ENCODE results near the gene PPARA.
"Not testable (repeated sequence)": the region's sequence is repeated elsewhere in the genome, so short reads cannot be mapped to it uniquely, and the experiment has no call there.

PPARA gene

DNA sequence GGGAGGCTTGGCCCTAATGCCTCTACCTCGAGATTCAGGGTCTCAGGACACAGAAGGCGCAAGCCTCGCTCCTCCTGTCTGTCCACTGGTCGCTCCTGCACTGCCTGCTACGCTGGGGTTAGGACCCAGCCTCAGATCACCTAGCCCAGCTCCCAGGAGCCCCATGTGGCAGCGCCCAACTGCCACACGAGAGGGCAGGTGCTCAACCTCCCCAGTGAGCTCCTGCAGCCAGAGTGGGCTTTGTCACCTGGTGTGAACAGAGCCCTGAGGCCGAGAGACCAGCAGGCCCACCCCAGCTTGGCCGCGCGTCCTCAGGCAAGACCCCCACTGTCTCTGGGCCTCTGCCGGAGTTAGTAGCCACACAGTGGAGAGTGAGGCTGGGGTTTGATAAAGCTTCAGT is 21.7 kb upstream of the PPARA start:
- DNase-seq: no peak

DNA sequence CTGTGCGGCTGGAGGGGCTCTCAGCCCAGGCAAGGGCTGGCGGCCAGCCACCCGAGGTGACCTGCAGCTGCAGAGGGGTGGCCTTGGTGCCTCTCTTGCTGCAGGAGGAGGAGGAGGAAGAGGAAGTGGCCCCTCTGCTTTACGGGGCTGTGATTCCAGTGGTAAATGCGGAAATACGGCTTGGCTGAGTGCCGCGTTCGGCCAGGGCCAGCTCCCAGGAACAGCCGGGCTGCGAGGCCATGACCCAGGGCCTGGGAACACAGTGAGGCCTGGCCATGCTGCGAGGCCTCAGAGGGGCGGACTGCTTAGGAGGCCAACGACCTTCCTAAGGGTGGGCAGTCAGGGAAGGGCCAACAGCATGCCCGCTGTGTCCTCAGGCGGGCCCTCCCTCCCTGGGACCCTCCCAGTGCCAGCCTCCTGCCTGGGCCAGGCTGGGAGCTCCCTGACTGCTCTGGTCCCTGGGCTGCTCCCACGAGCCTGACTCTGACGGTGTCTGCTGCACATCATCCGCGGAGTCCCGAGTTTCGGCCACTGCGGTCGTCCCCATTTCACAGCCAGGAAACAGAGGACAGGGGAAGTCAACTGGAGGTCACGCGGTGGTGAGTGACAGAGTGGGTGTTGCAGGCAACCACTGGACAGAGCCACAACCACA is 20.8 kb upstream of the PPARA start:
- no peak for DNase-seq

DNA sequence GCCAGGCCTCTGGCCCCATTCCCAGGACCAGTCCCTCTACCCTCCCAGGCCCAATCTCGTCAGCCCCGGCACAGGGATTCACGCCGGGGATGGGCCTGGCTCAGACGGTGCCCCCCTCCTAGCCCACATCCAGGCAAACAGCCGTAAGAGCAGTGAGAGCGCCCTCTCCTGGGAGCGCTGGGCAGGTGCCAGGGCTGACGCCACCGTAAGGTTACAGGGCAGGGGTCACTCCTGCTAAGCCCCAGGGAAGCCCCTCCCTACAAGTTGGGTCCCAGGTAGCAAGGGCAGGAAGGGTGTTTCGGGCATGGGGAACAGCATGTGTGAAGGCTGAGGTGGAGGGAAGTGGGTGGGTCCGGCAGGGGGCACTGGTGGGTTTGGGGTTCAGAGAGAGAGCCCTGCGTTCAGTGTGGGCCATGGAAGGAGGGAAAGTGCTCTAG is 19.2 kb upstream of the PPARA start:
- DNase-seq: no peak

DNA sequence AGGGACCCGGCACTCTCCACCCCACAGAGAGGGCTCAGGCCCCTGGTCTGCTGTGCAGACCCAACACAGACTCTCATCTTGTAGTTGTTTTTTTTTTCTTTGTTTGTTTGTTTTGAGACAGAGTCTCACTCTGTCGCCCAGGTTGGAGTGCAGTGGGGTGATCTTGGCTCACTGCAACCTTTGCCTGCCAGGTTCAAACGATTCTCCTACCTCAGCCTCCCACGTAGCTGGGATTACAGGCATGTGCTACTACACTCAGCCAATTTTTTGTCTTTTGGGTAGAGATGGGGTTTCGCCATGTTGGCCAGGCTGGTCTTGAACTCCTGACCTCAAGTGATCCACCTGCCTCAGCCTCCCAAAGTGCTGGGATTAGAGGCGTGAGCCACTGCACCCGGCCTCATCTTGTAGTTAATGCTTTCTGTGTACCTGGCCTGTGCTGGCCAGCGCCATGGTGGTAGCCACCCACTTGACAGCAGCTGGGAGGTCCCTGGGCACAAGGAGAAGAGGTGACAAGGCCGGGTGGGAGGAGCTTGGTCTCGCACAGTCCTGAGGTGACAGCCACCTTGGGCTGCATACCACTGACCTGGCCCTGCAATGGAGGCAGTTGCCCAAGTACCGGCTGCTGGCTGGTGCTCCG is 18.0 kb upstream of the PPARA start:
- DNase-seq: not testable (repeated sequence)

DNA sequence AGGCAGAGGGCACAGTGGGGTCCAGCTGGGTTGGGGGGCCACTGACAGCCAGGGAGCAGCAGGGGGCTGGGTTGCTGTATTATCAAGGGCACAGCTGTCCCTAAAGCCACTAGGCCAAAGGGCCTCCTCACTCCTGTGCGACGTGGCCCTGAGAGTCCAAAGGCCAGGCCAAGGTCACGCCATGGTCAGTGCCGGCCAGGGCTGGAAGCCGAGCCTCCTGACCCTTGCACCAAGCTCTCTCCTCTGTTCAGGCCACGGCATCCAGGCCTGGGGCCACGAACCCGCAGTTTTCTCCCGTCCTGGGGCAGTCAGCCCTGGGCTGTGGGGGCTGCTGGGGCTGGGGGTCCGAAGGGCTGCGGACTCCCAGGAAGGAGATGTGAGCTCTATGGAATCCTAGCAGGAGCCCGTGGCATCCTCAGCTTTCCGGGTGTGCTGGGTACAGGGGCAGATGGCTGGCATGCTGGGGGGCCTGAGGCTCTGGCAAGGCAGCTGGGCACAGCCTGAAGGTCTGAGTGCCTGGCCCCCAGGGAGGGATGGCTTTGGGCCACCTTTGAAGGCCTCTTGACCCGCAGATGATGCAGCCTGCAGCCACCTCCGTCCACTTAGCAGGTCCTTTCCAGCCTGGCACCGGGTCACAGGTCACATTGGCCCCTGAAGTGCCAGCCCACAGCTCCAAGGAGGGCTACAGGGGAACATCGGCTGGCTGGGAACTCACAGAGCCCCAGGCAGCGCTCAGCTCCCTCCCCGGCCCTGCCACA is 17.3 kb upstream of the PPARA start:
- DNase-seq: no peak

DNA sequence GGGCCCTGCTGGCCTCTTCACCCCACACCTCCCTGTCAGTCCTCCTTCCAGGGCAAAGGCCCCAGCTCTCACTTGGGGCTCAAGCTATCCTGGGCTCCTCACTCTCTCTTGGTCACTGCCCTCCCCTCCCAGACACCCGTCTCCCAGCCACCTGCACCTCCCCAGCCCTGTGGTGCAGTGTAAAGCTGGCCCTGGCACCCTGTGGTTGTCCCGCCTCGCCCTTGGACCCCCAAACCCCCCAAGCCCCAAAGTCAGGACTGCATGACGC is 16.8 kb upstream of the PPARA start:
- no peak for DNase-seq

DNA sequence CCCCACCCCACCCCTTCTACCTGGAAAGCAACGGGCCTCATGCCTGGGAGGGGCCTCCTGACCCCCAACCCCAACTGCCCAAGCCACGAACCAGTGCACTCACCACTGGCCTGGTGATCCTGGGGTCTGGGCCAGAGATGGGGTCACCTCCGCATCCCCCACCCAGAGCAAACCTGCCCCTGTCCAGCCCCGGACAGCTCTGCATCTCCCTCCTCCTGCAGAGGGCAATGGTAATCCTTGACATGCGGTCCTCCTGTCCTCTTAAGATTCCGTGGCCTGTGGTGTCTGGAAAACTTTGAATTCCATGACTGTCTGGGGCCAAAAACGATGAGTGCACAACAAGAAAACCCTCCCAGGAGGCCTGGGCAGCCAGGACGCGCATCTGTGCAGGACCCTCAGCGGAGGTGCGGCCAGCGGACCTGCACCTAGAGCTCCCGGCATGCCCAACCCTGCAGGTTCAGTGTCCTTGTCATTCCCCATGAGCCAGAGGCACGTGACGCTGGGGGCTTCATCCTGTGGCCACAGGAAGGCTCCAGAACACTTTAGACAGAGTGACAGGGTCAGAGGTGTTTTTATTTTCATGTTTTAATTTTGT is 16.1 kb upstream of the PPARA start:
- no peak for DNase-seq

DNA sequence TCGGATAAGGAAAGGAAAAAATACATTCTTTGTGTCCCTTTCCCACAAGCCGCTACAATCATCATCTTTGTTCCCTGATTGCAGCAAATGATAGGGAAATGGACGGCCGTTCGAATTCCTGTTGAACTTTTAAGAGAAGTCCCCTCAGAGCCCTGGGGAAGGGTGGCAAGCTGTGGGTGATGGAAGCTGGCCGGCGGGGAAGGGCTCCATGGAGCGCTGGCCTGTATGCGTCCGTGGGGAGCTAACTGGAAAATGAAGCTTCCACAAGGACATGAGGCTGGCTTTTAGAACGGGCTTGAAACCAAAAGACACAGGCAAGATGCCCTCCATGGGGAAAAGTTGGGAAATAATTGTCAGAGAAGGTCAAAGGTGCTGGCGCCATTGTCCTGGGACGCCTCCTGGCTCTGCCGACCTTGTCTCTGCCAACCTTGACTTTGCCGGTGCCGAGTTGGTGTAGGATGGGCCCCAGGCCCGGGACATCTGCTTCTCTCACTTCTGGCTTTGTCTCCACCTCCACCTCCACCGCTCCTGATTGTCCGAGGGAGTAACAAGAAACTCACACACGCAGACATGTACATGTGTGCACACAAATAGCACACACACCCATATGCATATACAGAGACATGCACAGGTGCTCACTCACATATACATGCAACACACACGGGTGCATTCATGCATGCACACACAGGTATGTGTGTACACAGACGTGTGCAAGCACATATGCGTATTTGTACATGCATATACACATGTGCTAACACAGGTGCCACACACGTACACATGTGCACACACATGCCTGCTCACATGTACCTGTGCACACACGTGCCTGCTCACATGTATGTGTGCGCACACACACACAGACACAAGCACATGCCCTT is 14.5 kb upstream of the PPARA start:
- no peak for DNase-seq

DNA sequence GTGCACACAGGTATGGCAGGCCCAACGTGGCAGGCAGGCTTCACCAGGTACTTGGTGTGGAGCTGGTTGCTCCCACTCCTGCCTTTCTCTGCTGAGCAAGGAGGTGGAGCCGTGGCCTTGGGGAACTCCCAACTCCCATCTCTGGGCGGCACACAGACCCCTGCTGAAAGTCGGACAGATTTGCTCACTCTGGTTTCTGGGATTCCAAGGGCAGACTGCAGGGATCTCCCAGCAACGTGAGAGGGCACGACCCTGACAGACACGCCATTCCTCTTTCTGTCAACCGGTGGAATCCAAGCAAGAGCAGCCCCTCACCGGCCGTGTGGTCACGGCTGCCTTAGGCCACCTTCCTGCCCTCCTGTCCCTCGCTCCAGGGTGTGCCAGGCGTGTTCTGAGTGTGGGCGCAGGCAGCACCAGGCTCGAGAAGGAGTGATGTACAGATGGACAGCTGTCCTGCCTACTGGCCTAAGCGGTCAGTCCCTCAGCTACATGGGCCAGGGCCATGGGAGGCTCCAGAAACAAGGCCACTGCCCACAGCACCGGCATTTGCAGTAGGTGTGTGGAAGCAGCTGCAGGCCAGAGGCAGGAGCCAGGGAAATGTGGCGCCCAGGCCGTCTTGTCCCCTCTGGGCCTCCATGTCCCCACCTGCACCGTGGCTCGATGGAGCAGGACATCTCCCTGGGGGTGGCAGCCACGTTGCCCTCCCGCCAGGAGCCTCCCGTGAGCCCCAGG is 13.7 kb upstream of the PPARA start:
- no peak for DNase-seq

DNA sequence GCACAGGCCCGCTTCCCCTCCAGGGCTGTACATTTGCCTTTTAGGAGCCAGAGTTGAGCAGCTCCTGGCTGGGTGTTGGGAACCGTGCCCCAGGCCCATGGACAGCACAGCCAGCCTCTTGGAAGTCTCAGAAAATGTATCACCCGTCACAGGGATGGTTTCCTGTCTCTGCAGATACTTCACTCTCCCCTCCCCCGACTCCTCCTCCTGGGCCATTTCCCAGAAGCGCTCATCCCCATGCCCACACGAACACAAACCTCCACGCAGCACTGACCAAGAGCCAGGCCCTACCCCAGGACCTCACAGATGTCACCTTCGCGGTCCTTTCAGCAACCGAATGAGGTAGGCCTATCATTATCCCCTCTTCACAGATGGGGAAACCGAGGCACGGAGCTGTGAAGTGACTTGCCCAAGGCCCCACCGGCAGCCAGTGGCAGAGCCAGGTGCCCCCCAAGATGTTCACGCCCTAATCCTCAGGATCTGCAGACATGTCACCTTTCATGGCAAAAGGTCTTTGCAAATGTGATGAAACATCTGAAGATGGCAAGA is 13.0 kb upstream of the PPARA start:
- no peak for DNase-seq

DNA sequence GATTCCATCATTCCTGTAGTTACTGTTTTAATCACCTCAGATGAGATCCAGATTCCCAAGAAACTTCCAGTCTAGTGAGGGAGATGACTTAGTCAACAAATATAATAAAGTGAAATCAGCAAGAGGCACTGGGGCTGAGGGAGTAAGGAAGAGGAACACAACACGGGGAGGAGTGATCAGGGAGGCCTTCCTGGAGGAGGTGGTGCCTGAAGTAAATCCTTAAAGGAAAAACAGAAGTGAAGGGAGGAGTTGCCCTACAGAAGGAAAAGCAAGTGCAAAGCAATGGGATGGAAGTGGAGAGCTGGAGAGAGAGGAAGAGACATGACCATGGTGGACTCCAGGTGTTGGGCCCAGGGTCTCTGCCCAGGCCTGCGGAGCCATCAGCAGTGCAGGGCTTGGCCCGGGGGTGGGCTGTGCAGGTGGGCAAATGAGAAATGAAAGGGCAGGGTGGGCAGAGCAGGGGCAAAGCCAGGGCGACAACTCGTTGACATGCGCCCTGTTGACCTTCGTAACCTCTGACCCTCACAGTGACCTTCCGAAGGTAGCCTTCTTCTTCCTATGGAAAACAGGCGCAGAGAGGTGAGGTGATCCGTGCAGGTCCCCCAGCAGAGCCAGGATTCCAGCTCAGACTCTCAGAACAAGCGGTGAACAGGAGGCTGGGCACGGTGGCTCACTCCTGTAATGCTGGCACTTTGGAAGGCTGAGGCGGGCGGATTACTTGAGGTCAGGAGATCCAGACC is 12.1 kb upstream of the PPARA start:
- DNase-seq: no peak

DNA sequence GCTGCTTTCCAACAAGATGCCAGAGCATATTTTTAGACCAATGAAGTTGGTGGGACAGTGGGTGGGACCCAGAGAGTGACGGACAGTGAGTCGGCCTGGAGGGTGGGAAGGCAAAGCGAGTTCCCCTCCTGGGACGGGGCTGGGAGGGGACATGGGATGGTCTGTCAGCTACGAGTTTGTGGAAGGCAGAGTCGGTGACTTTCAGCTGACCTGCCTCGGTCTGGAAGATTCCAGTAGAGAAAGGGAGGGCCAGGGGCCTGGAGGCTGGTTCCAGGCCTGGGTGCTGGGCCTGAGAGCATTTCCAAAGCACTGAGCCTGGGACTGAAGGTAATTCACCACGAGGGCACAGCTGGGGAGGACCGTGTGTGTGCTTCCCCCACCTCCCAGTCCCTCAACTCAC is 10.9 kb upstream of the PPARA start:
- DNase-seq: not testable (repeated sequence)

DNA sequence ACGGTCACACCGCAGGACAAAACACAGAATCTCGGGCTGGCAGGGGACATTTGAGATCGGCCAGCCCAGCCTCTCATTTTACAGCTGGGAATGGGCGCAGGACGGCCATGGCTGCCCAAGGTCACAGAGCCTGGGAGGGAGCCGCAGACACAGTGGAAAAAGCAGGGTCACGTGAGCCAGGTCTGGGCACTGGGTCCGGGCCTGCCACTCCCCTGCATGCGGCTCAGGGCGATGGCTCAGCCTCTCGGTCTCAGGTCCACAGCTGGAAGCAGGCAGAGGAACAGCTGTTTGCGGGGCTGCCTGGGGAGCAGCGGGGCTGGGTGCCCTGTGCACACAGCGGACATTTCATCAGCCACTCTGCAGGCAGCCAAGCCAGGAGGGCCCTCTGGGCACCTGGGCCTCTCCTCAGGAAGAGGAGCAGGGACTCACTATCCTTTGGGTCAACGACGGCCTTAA is 10.4 kb upstream of the PPARA start:
- no peak for DNase-seq

DNA sequence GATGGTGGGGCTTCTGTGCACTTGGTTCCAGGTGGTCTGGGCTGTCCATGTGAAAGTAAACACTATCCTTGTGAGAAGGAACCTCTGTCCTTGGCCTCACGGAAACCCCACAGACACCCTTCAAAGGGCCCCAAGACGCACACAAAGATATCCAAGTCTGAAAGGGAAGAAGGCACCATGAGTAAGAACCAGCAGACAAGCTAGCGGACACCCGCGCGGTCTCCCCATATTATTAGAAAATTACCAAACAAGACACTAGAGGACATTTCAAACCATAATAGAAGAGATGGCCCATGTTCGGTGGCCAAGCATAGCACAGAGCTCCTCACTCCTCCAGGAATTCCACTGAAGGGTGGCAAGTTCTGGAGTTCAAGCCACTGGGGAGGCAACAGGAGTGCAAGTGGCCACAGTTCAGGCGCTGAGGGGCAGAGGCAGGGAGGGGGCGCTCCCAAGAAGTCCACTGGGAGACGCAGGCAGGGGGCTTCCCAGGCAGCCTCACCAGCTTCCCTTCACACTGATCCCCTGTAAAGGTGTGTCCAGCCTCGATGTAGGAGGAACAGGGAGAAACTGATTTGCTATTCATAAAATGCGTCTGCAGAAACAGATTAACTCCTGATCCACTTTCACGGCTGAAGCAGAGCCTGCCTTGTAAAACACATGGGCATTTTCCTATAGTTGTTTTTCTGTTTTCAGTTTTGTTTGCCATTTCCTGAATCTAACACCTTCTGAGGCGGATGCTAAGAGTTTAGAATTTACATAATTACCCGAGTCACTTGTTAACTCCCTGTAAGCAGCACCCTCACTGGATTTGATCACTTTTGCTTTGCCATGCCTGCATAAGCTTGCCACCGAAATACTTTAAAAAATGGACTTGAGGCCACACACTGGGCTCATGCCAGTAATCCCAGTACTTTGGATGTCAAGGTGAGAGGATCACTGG is 9.1 kb upstream of the PPARA start:
- DNase-seq: no peak

DNA sequence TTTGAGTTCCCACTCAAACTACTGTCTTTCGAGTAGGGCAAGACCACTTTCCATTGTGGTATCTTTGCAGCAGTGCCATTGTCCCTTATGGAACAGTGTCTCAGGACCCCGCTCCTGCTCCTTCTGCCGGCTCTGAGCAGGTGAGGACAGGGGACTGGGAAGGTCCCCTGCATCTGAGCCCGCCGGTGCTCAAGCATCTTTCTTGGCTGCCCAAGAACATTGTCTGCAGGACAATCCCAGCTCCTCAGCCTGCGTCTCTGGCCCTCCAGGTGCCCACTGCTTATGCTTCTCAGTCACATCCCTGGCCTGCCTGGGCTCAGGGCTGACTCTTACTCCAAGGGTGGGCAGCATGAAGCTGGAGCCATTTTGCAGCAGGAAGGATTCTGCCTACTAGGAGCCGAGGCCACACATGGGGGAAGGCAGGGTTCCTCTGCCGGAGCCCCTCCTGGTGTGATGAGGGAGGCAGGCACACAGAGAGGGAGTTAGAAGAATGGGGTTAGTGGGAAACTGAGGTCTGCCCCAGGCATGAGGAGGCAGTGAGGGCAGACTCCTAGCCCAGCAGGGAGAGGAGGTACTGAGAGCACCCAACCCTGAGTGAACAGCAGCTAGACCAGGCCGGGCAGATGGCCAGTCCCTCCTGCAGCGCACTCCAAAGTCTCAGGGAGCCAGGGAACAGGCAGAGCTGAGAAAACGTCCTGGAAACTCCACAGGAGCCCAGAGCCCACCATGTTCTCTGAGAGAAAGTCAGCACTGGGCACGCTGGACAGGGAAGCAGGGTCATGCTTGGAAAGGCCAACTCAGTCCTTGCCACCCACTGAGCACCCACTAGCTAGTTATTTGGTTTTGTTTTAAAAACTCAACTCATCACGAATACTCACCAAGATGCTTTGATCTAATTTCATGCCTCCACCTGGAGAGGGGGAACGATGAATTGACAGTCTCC is 7.5 kb upstream of the PPARA start:
- no peak for DNase-seq

DNA sequence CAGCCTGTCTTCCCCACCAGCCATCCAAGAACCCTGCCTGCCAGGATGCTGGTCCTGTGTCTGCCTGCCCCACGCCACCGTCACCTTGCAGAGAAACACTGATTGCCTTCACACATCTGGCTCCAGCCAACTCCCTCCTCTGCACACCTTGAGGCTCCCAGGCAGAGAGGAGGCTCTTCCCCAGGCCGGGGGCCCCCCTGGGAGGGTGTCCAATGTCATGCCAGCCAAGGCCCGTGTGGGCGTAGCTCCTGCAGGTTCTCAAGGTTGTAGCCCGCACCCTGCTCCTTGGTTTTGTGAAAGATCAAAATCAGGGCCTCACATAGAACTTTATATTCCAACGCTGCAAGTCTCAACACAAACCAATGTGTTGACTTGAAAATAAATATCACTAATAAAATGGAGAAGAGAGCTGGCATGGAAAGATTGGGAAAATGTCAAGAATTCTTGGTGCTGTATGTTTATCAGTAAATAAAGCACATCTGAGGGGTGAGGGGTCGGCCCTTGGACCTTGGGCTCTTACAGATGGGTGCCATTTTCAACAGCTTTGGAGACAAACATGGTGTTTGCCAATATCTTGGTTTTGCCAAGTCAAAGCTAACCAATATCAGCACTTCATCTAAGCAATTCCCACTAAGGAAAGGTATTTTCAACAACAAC is 6.7 kb upstream of the PPARA start:
- DNase-seq: no peak

DNA sequence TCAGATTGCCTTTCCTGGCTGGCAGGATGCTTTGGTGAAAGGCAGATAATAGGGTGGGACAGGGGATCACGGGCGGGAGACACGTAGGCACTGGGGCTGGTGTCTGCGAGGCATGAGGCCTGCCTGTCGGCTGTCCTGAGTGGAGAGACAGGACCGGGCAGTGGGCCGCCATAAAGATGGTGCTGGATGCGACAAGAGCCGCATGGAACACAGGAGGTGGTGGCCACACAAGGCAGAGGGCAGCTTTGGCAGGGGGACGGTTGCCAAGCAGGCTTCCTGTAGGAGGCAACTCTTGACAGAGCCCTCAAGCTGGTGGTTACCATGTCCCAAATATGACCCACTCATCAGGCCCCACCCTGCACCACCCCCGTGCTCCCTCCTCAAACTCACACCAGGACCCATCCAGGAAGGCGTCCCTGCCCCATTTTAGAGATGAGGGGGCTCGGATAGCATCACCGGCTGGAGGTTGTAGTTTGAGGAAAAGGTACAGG is 4.9 kb upstream of the PPARA start:
- no peak for DNase-seq

DNA sequence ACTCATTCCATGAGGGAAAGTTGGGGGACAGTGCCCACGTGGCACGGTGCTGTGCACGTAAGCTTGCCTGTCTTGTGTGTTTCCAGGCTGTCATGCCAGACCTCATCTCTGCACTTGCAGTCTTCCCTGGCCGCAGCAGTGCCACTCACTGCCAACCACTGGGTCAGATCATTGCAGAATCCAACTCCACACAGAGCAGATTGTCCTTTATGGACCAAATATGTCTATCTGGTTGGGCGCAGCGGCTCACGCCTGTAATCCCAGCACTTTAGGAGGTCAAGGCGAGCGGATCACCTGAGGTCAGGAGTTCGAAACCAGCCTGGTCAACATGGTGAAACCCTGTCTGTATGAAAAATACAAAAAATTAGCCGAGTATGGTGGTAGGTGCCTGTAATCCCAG is 4.4 kb upstream of the PPARA start:
- no peak for DNase-seq
